Stimulated activated CD4-positive, alpha-beta T cell treated with anti-CD3 and anti-CD28 coated beads, Interleukin-4, amount 100 ng/mL, for 24 hours (primary cell): ENCODE results near the gene TTC3.
"Not testable (repeated sequence)": the region's sequence is repeated elsewhere in the genome, so short reads cannot be mapped to it uniquely, and the experiment has no call there.

Source experiments
- DNase-seq: peaks from one replicate; pipeline ENCODE4 v3.0.0-alpha.2; 2020

Gene TTC3

GRCh38 chr21:37101384-37101783 is 28.3 kb downstream of the TTC3 start:
- DNase-seq = no peak

- not testable (repeated sequence) for DNase-seq
Observed at GRCh38 chr21:37102746-37103145, 29.7 kb downstream of the TTC3 start.

- no peak for DNase-seq
Observed at GRCh38 chr21:37106998-37107397, 33.9 kb downstream of the TTC3 start.

- not testable (repeated sequence) for DNase-seq
Observed at GRCh38 chr21:37111029-37111428, 38.0 kb downstream of the TTC3 start.

GRCh38 chr21:37114301-37114700 is 41.2 kb downstream of the TTC3 start:
- DNase-seq = not testable (repeated sequence)

- not testable (repeated sequence) for DNase-seq
Observed at GRCh38 chr21:37116459-37116858, 43.4 kb downstream of the TTC3 start.

GRCh38 chr21:37117204-37117603 is 44.1 kb downstream of the TTC3 start:
- DNase-seq = no peak

GRCh38 chr21:37118187-37118826 is 45.3 kb downstream of the TTC3 start:
- DNase-seq = no peak

- no peak for DNase-seq
Observed at GRCh38 chr21:37119421-37120218, 46.6 kb downstream of the TTC3 start.

GRCh38 chr21:37128076-37128475 is 55.0 kb downstream of the TTC3 start:
- DNase-seq = no peak

GRCh38 chr21:37130971-37131370 is 57.9 kb downstream of the TTC3 start:
- DNase-seq = no peak

GRCh38 chr21:37136261-37136660 is 63.2 kb downstream of the TTC3 start:
- DNase-seq = no peak

- DNase-seq = no peak
Observed at GRCh38 chr21:37136744-37137143, 63.7 kb downstream of the TTC3 start.

GRCh38 chr21:37139154-37139553 is 66.1 kb downstream of the TTC3 start:
- no peak for DNase-seq

GRCh38 chr21:37139902-37140301 is 66.8 kb downstream of the TTC3 start:
- DNase-seq = no peak

GRCh38 chr21:37143392-37143791 is 70.3 kb downstream of the TTC3 start:
- not testable (repeated sequence) for DNase-seq

GRCh38 chr21:37145635-37146111 is 72.6 kb downstream of the TTC3 start:
- no peak for DNase-seq

- DNase-seq = no peak
Observed at GRCh38 chr21:37146320-37147235, 73.5 kb downstream of the TTC3 start.

- no peak for DNase-seq
Observed at GRCh38 chr21:37149411-37149810, 76.4 kb downstream of the TTC3 start.

- DNase-seq = no peak
Observed at GRCh38 chr21:37153196-37153934, 80.3 kb downstream of the TTC3 start.

GRCh38 chr21:37153935-37154350 is 80.9 kb downstream of the TTC3 start:
- no peak for DNase-seq

GRCh38 chr21:37155186-37155585 is 82.1 kb downstream of the TTC3 start:
- DNase-seq = no peak
